ENCODE results near the gene MGAT5.

The MGAT5 gene

DNA sequence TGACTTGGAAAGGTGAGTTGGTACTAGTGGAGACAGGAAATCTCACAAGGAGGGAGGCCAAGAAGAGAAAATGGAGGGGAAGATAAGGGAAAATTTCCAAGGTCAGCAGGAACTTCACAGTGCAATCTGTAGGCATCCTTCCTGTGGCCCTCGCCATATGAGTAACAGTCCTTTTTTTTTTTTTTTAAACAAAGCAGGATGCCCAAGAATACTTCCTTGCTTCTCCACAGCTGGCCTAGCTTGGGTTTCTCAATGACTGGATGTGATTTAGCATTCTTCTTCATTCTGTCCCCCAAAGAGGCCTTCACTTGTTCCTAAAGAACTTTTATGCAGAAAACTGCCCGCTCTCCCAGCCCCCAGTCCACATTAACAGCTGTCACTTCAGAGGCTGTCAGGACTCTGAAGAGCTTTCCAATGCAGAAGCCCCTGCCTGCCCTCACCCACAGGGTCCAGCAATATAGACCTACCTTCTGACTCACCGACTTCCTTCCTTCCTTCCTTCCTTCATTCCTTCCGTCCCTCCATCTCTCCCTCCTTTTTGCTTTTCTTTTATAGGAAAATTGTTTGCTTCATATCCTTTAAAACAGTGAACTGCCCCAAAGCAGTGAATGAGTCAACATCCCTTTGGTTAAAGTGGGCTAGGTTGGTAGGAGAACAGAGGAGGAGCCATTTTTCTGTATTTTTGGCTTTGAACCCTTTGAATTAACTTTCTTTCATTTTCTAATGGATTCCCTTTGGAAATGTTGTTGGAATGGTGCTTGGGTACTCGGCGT, 172.0 kb downstream of the MGAT5 start:
- no peak for DNase-seq (ENCODE audit: low spot score)

DNA sequence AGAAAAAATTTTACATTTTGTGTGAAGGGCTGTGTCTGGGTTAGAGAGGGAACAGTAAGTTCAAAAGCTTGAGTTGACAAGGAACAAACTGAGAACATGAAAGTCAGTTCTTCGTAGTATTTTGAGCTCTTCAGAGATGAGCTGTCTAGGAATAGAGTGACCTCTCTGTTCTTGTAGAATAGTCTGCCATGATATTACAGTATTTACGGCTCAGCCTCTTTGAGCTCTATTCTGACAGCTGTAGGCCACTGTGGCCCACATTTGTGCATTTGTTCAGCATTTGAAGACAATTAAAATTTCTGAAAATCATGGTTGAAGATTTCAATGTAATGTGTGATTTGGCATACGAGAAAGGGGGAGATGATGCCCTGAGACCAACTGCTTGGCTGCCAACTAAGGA, 172.8 kb downstream of the MGAT5 start:
- DNase-seq (ENCODE audit: low spot score) = no peak

DNA sequence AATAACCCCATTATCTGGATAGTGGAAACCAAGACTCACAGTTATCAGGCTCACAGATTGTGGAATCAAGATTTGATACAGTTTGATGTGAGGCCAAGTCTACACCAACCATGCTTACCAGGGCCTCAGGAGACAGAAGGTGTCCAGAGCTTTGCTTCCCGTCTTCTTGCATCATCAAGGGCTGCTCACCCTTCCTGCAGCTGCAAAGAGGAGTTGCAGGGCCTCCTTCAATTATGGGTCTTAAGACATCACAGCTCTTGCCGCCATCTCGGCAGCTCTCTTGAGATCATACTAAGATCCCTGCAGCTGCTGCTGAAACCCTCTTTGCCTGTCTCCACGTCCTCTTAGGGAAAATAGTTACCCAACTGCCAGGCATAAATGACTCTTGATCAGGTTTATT, 176.0 kb downstream of the MGAT5 start:
- no peak for DNase-seq (ENCODE audit: low spot score)

DNA sequence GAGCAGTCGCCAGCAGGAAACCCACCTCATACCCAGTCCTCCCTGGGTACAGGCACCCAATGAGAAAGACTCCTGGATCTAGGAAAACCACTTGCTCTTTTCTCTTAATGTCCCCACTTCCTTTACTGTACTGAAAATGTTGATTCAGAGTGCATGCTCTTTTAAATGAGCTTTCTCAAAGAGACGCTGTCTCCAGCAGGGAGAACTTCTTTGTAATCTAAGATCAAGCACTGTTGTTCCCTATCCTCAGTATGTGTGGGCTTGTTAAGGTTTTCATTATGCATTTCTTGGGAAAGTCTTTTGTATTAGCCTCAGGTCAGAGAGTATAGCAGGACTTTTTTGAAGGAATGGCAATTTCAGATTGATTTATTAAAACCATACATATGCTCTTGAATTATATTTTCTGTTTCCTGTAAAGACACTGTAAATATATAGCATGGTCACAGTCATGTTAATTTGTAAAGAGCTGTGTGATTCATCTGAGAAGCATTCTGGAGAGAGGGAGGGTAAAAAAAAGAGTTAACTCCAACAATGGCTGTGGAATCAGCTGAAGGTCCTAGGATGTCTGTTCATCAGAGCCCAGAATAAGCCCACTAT, 178.1 kb downstream of the MGAT5 start:
- no peak for DNase-seq (ENCODE audit: low spot score)

DNA sequence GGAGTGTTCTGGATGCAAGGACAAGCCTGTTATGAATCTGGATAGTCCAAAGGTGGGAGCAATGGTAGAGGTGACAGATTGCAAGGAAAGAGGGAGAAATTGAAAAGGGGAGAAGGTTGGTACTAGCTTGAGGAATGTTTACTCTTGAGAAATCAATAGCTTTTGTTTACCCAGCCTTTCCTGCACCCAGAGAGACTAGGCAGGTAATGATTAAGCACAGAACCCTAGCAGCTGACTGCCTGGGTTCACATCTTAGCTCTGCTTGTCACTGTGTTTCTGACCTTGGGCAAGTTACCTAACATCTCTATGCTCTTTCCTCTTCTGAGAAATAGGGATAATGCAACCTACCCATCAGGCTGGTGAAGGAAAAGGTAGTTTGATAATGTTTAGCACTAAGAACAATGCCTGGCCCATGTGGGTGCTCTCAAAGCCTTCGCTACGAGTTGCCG, 178.6 kb downstream of the MGAT5 start:
- DNase-seq (ENCODE audit: low spot score) = no peak

DNA sequence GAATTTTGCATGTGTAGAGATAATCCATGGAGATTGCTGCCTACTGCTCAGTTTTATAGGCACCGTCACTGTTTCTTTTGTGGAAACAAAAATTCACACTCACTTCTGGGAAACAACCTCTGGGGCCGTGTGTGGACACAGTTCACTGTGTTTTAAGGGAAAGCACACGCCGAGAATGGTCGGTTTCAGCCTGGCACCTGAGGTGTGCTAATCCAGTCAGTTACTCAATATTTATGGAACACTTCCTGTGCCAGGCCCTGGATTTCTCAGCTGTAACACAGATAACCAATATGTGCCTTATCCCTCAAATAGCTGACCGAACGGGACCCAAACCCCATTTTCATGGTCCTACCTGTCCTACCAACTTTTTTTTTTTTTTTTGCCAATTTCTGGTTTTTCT, 179.6 kb downstream of the MGAT5 start:
- no peak for DNase-seq (ENCODE audit: low spot score)

DNA sequence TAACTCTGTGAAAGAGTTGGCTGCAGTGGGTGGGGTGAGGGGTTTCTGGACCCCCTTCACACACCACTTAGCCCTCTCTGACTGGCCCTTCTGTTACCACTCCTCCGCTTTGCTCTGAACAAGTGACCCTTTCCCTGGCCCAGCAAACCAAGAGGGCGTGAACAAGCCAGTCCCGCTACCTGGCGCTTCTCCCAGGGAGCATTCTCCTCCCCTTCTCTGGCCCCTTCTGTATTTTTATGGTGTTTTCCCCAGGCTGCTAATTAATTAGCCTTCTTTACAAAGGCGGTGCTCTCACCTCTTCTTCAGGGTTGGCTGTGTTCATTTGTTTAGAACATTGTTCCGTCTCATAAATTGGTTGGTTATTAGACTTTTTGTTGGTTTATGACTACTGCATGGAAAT, 180.1 kb downstream of the MGAT5 start:
- DNase-seq (ENCODE audit: low spot score) = no peak

DNA sequence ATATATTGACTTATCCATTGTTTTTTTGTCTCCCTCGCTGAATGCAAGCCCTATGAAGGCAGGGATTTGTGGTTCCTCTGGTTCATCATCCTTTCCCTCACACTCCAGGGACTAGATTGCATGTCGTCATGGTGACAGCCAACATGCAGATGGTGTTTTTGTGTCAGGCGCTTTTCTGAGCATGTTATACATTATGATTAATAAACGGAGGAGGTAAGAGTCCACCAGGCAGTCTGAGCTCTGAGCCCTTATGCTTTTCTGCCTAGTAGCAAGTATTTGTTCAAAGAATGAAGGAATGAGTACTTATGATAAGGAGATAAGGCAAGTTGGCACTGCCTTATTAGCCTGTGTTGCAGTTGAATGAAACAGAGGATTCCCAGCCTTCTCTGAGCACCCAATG, 181.6 kb downstream of the MGAT5 start:
- no peak for DNase-seq (ENCODE audit: low spot score)

DNA sequence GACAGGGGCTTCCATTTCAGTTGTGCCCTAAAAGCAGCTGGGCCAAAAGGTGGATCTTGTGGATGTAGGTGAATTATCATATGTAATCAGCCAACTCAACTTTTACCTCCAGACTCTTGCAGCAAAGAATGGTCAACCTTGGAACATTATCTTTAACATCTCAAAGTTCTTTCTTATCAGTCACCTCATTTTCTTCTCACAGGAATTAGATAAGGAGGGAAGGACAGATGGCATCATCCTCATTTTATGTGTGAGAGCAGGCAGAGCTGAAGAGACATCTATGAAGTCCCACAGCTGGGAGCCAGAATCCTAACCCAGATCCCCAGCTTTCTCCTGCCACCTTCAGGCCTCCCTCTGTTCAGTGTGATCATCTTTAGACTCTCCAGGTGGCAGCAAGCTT, 182.1 kb downstream of the MGAT5 start:
- DNase-seq (ENCODE audit: low spot score) = no peak

DNA sequence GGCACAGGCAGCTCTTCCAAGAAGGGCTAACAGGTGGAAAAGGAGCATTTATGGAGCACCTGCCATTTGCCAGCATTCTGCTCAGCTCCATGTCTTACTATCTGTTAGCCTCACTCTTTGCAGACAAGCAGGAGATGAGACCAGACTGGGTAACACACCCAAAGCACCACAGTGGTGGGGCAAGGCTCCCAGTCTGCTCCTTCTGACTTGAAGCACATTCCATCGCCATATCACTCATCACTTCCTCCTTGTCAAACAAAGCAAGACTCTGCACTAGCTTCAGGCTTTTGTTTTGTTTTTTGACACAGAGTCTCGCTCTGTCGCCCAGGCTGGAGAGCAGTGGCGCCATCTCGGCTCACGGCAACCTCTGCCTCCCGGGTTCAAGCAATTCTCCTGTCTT, 182.8 kb downstream of the MGAT5 start:
- no peak for DNase-seq (ENCODE audit: low spot score)

DNA sequence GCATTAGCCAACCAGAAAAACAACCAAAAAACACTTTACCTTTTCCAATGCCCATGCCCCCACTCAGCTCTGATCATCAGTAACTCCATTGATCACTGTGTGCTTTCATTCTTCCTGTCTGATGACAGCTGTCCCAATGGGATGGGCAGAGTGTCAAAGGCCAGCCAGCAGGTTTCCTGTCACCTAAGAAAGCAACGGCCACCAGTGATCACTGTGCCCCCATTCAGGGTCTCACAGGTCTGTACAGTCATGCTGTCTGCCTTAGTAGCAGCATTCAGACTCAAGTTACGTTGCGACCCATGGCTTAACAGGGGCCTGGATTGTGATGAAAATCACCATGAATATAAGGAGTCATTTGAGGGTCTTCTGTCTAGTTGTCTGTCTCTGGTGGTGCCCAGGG, 184.5 kb downstream of the MGAT5 start:
- DNase-seq (ENCODE audit: low spot score) = no peak

DNA sequence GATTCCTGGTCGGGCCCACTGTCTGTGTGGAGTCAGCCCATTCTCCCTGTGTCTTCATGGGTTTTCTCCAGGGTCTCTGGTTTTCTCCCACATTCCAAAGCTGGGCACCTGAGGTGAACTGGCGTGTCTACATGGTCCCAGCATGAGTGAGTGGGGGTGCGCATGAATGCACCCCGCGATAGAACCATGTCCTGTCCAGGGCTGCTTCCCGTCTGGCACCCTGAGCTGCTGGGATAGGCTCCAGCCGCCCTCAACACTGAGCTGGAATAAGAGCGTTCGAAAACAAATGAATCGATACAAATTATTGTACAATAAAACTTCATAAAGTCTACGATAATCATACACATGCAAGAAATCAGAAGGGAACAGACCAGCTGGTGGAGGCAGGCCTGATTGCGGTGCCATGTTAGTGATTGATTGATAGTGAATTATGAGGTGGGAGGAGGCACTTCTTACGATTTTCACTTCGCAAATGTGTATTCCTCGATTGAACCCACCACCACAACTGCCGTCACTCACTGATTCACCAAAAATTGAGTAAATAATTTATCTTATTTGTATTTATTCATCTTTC, 186.6 kb downstream of the MGAT5 start:
- DNase-seq (ENCODE audit: low spot score) = no peak

DNA sequence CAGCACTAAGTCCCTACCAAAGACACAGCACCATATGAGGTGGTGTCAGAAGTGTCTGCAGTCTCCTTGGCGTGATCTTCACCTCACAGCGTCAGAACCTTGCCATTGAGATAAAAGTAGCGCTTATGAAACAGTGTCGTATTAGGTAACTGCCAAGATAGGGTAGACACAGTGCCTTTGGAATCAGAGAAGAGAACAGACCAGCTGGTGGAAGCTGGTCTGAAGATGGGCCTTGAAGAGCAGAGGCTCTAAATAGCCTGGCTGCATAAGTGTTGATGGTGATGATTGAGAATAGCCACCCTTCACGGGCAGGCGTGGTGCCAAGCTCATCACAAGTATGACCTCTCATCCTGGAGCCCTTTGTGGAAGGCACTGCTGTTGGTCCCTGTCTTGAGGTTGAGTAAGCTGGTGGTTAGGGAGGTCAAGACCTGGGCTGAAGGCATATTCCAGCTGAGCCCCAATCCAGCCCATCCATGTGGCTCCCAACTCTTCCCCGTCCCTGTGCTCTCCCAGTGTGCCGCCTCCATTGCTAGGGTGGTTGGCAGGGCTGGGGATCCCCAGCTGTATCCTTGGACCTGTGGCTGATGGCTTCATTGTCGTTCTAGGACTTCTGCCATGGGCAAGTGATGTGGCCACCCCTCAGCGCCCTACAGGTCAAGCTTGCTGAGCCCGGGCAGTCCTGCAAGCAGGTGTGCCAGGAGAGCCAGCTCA, 187.4 kb downstream of the MGAT5 start:
- peak; percentile 41 for DNase-seq (ENCODE audit: low spot score)

DNA sequence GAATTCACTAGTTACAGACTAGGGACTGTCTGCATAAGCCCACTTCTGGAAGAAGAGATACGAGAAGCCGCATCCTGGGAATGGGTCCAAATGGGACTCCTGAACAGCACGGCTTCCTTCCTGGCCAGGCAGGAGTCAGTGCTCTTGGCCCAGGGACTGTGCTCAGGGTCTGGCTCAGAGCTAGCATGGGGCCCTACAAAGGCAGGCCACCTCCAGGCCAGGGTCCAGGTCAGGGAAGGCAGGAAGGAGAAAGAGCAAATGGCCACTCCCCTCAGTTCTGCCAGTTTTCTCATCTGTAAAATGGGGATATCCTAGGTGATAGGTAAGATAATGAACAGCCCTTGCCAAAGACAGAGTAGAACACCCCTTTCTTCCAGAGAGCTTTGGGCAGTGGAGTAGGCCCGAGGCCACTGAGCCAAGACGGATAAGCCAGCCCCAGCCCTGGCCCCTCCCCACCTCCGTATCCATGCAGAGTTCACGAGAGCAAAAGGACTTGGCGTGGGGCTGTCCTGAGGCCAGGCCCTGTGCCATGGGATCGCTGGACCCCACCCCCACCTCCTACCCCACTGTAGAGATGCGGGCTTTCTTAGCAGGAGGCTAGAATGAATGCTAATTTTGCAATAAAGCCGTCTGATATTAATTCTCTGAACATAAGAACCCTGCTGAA, 190.1 kb downstream of the MGAT5 start:
- no peak for DNase-seq (ENCODE audit: low spot score)

DNA sequence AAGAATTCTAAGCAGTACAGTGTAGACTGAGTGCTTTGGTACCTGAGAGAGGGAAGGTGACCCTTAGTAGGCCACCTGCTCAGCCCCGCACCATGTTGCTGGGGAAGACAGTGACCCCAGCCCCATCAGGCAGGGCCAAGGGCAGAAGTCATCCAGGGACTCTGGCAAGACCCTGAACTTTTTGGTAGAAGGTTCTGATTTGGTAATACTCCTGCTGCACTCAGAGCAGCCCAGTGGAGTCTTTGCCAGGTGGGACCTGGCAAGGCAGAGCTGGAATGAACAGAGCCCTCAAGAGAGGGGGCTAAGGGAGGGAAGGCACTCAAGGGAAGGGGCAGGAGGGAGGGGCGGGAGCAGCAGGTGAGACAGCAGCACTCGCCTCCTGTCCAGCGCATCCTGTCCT, 191.2 kb downstream of the MGAT5 start:
- DNase-seq (ENCODE audit: low spot score) = no peak

DNA sequence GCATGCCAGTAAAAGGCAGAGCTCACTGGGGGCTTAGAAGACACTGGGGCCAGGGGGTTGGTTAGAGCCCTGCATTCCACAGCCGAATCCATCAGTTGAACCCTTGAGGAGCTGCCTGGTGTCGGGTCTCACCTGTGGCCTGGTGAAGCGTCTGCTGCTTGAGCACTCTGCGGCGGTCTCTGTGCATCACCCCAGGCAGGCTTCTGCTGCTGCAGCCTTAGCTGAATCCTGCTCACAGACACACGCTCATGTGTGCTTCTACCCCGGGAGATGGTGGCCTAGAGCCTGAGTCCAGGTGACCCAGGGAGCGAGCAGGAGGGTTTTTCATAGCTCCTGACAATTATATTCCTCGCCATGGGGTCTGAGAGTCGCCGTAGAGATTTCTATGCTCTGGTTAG, 192.1 kb downstream of the MGAT5 start:
- no peak for DNase-seq (ENCODE audit: low spot score)

DNA sequence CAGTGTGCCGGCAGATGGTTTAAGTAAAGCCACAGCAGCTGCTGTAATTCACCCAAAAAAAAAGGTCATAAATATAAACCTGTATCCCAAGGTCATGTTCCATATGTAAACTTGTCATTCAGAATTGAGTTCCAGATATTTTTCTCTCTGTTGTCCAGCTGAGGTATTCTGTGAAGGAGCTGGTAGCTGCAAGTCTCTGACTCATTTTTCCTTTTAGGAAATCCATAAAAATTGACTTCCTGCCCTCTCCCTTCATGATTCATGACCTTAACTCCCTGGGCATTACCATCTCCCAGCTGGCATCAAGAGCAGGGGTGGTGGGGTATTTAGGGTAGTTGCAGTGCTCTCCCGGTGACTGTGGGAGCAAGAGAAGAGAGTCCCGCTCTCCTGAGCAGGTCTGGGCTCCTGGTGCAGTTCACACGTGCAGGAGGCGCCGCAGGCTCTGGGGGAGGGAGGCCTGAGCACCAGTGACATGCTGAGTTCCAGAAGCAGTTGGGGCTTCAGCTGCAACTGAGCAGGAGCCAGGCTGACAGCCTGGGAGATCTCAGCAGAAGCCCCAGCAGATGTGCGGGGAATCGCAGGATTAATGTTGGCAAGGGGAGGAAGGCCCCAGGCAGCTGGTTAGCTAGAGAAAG, 192.6 kb downstream of the MGAT5 start:
- no peak for DNase-seq (ENCODE audit: low spot score)

DNA sequence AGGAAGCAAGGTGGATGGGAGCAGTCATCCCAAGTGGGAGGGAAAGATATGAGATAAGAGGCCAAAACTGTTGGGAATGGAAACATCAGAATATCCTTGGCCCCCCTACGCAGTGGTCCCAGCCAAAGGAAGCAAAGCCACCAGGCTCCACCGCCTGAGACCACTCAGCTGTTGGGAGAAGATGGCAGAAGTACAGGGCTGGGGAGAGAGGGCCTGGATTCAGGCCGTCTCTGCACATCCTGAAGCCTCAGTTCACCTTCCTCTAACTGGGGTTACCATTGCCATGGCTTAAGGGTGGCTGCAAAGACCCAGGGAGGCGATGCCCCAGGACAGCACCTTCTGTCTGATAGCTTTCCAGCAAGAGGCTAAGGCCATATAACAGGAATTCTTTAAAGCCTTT, 193.8 kb downstream of the MGAT5 start:
- DNase-seq (ENCODE audit: low spot score) = no peak

DNA sequence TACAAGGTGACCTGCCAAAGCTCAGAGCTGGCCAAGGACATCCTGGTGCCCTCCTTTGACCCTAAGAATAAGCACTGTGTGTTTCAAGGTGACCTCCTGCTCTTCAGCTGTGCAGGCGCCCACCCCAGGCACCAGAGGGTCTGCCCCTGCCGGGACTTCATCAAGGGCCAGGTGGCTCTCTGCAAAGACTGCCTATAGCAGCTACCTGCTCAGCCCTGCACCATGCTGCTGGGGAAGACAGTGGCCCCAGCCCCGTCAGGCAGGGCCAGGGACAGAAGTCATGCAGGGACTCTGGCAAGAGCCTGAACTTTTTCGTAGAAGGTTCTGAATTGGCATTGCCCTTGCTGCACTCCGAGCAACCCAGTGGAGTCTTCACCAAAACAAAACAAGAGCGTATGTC, 194.8 kb downstream of the MGAT5 start:
- no peak for DNase-seq (ENCODE audit: low spot score)

DNA sequence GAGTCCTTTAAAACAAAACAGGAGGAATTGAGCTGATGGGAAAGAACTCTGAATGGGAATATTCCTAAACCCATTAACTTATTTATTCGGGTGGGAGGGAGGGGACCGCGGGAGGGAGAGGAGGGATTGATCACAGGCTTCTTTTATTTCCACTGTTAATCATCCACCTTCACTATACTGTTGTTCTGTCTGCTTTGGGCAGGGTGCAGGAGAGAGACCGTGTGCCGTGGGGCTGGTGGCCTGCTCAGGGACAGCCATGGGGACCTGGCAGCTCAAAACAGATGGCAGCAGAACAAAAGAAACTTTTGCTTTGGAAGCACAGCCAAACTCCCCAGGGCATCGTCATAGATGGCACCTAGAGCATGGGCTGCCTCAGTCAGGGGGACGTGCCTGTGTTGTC, 195.3 kb downstream of the MGAT5 start:
- no peak for DNase-seq (ENCODE audit: low spot score)

DNA sequence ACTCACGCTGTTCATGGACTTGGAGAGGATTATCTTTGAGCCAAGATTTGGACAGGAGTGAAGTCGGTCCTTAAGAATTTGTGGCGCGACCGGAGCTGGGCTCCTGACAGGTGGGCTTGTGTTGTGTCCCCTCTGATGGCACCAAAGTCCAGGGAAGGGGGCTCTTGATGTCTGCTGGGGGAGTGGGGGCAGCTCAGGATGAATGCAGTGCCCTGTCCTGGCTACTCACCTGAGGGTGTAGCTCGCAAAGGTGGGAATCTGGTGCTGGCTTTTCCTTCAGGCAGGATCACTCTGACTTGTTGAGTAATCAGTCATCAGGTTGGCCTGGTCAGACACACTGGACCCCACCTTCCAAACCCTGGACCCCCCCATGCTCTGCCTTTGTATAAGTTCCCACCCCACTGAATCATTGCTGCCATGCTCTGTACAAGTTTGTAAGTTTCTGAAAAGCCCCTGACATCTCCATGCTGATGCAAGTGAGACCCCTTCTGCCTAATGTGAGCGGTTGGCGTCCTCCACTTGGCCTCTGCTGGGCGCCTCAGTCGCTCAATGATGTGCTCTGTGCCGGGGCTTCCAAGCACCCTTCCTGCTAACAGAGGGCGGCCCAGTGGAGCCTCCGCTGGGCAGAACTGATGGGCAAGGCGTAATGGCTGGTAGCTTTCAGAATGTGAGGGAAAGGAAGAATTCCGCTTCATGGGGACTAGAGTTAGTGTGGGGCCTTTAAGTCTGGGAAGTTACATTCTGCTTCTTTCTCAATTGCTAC, 196.1 kb downstream of the MGAT5 start:
- DNase-seq (ENCODE audit: low spot score) = no peak

Data from pons (tissue), 1 donor.